Mammary epithelial cell (primary cell): ENCODE measurements around the gene STYXL2.
A peak's percentile ranks its signal among the peaks of the same experiment; 100 is the strongest.

Source experiments
- CTCF ChIP-seq, 2 donors: IDR thresholded peaks in 1 of 2; conservative IDR thresholded peaks in 1 of 2; 2 replicates each; pipeline ENCODE4 v1.5.1; 2011 to 2012; ENCODE audit warnings: inconsistent platforms in 2 of 2, low read length in 2 of 2, mild to moderate bottlenecking in 2 of 2, control low read depth in 1 of 2, low read depth in 1 of 2; ENCODE audit not compliant: insufficient read depth in 1 of 2; ENCODE audit errors: extremely low read depth in 1 of 2
- EZH2 ChIP-seq: IDR thresholded peaks from 2 replicates; pipeline ENCODE4 v1.6.1; 2012; ENCODE audit warnings: low read length, inconsistent platforms, borderline replicate concordance

- peak; percentile 49 to 61 for TF ChIP-seq CTCF (conservative IDR thresholded peaks at IDR 0.05 in 1 of 2, IDR thresholded peaks at IDR 0.05 in 1 of 2; ENCODE audit: extremely low read depth in 1 of 2, insufficient read depth in 1 of 2, low read depth in 1 of 2, low read length in 2 of 2)
- no peak for TF ChIP-seq EZH2
Observed at GRCh38 chr1:167052389-167052788, 41.5 kb upstream of the STYXL2 start.
